CD4-positive, alpha-beta T cell treated with Interleukin-1 beta for 1 hour (primary cell): ENCODE results near the gene ZNF169.
"Not testable (repeated sequence)": the region's sequence is repeated elsewhere in the genome, so short reads cannot be mapped to it uniquely, and the experiment has no call there.

ENCODE experiments used
- DNase-seq, 2 donors: peaks; one replicate each; pipeline ENCODE4 v3.0.0-alpha.2; 2020 to 2022

Gene ZNF169

GRCh38 chr9:94259077-94259862, at the start of gene ZNF169:
ZNF169 (plus strand) TSS chr9:94259298; CDS start chr9:94278813, 19,515 bp downstream.
- DNase-seq: peak; percentile 88

- DNase-seq: no peak
Measured at GRCh38 chr9:94210616-94211603, 48.2 kb upstream of the ZNF169 start.

GRCh38 chr9:94212091-94212490, 47.0 kb upstream of the ZNF169 start:
- DNase-seq: no peak

GRCh38 chr9:94212531-94212930, 46.6 kb upstream of the ZNF169 start:
- DNase-seq: no peak

DNA sequence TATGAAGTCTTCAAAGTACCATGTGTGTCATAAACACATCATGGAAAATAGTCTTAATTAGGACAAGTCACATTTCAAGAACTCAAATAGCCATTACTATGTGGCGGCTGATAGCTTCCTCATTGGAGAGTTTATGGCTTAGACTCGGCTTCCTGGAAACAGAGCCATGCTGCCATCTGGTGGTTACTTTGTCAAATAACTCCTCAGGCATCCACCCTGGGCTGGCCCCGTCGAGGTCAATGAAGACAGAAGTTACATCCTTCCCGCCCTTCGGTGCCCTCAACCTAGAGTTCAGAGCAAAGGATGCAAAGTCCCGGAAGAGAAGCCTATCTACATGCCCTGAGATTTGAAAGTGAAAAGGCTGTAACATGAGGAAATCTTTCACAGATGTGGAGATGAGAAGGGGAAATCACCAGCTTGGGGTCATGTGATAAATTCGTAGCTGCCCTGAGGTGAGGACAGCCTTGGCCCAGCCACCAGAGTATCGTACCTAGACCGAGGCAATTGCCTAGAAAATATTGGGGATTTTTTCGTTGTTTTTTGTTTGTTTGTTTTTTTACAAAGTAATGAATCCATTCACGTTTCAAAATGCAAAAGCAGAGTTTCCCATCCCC, 45.5 kb upstream of the ZNF169 start:
- peak; percentile 74 to 79 for DNase-seq

DNA sequence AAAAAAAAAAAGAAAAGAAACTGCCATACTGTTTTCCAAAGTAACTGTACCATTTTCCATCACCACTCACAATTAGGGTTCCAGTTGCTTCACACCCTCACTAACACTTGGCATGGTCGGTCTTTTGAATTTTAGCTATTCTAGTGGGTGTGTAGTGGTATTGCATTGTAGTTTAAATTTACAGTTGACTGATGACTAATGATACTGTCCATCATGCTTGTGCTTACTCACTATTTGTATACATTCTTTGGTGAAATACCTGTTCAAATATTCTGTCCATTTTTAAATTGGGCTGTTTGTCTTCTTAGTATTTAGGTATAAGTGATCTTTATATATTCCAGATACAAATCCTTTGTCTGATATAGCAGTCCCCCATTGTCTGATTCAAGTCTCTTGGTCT, 36.2 kb upstream of the ZNF169 start:
- no peak for DNase-seq

DNA sequence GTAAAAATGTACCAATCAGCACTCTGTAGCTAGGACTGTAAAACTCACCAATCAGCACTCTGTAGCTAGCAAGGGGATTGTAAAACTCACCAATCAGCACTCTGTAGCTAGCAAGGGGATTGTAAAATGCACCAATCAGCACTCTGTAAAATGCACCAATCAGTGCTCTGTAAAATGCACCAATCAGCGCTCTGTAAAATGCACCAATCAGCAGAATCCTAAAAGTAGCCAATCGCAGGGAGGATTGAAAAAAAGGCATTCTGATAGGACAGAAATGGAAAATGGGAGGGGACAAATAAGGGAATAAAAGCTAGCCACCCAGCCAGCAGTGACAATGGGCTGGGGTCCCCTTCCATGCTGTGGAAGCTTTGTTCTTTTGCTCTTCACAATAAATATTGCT, 33.7 kb upstream of the ZNF169 start:
- not testable (repeated sequence) for DNase-seq

DNA sequence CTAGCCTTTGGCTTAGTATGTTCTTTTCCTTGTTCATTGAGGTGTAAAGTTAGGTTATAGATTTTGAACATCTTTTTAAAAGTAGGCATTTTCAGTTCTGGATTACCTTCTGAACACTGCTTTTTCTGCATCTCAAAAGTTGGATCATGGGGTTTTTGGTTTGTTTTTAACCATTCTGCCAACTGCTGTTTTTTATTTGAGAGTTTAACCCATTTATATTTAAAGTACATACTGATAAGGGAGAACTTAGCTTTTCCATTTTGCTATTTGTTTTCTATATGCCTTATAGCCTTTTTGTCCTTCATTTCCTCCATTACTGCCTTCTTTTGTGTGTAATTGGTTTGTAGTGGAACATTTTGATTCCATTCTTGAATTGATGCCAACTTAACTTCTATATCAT, 30.5 kb upstream of the ZNF169 start:
- no peak for DNase-seq

DNA sequence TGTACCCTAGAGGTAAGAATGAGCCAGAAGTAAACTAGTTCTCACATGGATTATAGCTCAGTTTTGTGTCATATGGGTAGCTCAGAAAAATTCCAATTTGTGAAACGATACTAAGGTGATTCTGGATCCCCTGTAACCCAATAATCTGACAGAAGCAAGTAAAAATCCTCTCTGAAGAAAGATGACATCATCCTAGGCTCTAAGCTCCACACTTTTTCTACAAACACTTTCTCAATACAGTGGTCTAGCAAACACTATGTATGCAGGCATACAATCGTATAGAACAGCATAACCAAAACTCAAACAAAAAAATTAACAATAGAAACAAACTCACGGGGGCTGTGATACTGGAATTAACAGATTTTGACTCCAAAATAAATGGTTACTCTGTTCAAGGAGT, 26.7 kb upstream of the ZNF169 start:
- DNase-seq: no peak

DNA sequence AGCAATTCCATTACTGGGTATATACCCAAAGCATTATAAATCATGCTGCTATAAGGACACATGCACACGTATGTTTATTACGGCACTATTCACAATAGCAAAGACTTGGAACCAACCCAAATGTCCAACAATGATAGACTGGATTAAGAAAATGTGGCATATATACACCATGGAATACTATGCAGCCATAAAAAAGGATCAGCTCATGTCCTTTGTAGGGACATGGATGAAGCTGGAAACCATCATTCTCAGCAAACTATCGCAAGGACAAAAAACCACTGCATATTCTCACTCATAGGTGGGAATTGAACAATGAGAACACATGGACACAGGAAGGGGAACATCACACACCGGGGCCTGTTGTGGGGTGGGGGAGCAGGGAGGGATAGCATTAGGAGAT, 18.0 kb upstream of the ZNF169 start:
- DNase-seq: not testable (repeated sequence)

GRCh38 chr9:94245651-94246050, 13.4 kb upstream of the ZNF169 start:
- DNase-seq: no peak

DNA sequence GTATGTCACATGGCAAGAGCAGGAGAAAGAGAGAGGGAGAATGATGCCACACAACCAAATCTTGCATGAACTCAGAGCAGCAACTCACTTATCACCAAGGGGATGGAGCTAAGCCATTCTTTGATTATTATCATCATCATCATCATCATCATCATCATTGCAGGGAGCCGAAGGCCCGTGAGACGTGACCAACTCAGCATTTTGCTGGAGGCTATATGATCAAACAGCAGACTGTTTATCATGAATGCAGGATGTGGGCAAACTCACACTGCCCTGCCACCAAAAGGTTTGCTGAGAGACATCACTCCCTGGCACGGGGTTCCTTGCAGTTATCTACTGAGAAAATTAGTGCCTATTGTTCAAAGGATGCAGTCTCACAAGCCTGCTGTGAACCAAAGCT, 8.6 kb upstream of the ZNF169 start:
- peak in 1 of 2 donors; percentile 6 for DNase-seq

DNA sequence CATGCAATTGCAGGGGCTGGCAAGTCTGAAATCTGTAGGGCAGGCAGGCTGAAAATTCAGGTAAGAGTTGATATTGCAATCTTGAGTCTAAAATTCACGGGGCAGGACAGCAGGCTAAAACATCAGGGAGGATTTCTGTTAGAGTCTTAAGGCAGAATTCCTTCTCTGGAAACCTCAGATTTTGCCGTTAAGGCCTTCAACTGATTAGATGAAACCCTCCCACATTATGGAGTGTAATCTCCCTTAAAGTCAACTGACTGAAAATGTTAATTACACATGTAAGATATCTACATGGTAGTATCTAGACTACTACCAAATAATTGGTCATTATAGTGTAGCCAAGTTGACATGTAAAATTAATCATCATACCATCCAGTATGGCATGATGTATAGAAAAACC, 3.1 kb upstream of the ZNF169 start:
- no peak for DNase-seq

DNA sequence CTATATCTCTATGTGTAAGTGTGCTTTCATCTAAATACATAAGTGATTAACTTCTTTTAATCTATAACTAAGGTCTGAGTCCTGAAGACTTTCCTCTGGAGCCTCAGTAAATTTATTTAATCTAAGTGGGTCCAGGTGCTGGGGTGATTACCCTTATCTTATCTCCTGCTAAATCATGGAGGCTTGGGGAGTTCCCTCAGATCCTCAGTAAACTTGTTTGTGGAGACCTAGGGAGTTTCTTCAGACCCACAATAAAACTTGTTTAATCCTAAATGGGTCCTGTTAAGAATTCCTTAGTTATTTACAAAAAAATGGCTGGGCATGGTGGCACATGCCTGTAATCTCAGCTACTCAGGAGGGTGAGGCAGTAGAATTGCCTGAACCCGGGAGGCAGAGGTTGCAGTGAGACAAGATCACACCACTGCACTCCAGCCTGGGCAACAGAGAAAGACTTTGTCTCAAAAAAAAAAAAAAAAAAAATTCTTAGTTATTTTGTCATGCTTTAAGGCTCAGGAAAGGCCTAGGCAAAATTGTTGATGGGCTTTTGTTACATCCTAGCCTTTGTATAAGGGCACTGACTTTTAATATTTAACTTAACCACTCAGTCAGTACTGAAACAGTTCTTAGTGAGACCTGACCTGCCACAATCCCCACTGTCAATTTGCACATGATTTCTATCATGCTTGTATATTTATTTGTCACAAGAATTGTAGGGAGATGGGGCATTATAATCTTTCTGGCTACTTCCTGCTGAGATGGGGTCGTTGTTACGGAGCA, 6.7 kb downstream of the ZNF169 start:
- DNase-seq: not testable (repeated sequence)

- no peak for DNase-seq
Measured at GRCh38 chr9:94269264-94269663, 10.2 kb downstream of the ZNF169 start.

GRCh38 chr9:94270009-94270408, 10.9 kb downstream of the ZNF169 start:
- no peak for DNase-seq

DNA sequence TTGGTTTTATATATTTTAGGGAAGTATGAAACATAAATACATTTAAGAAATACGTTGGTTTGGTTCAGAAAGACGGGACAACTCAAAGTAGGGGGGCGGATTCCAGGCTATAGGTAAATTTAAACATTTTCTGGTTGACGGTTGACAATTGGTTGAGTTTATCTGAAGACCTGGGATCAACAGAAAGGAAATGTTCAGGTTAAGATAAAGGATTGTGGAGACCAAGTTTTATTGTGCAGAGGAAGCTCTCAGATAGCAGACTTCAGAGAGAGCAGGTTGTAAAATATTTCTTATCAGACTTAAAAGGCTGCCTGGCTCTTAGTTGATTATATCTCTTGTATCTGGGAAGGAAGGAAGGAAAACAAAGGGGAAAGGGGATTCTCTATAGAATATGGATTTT, 17.9 kb downstream of the ZNF169 start:
- DNase-seq: not testable (repeated sequence)

DNA sequence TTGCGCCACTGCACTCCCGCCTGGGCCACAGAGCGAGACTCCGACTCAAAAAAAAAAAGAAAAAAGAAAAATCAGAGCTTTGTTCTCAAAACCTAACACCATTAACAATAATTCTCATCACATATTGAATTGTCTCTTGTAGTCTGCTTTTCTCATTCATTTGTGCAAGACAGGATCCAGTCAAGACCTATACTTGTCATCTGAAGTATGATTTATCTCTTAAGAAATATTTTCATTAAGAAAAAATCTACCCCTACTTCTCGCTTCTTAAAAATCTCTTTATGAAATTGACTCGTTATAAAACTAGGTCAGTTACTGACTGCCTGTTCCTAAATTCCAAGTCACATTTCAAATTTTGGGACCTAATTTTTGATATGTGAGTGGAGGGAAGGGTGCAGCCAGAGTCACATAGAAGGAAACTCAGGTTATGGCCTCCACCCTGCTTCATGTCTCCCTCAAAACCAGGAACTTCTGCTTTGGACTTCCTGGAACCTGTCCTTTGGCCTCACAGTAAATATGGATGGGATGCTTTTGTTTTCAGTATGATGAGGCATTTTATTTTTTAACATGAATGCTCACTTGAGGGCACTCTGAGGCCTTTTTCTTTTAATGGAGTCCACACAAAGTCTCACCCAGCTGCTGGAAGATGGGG, 18.9 kb downstream of the ZNF169 start:
- DNase-seq: no peak

GRCh38 chr9:94280409-94280989, 21.4 kb downstream of the ZNF169 start:
- DNase-seq: no peak

GRCh38 chr9:94281101-94281500, 22.0 kb downstream of the ZNF169 start:
- no peak for DNase-seq

DNA sequence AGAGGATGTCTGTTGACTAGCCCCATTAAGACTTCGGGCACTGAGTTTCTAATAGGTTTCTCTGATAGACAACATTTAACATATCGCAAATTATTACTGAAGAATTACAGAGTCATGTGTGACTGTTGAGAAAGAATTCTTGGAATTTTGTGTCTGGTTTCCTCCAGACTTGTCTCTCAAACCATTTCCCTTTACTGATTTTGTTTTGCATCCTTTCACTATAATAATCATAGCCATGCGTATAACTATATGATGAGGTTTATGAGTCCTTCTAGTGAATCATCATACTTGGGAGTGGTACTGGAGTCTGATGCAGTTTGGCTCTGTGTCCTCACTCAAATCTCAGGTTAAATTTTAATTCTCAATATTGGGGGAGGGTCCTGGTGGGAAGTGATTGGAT, 27.0 kb downstream of the ZNF169 start:
- no peak for DNase-seq
